DMS 273 treated with DMSO at 0.1 percent for 48 hours (cell line): Measurements from ENCODE around the gene MYLK.

Experiments
- DNase-seq: peaks from one replicate; lab custom pipeline; 2025; lab: John Stamatoyannopoulos, UW

The MYLK gene

GRCh38 chr3:123769356-123769743 is 114.8 kb downstream of the MYLK start:
- DNase-seq, result no peak

DNA sequence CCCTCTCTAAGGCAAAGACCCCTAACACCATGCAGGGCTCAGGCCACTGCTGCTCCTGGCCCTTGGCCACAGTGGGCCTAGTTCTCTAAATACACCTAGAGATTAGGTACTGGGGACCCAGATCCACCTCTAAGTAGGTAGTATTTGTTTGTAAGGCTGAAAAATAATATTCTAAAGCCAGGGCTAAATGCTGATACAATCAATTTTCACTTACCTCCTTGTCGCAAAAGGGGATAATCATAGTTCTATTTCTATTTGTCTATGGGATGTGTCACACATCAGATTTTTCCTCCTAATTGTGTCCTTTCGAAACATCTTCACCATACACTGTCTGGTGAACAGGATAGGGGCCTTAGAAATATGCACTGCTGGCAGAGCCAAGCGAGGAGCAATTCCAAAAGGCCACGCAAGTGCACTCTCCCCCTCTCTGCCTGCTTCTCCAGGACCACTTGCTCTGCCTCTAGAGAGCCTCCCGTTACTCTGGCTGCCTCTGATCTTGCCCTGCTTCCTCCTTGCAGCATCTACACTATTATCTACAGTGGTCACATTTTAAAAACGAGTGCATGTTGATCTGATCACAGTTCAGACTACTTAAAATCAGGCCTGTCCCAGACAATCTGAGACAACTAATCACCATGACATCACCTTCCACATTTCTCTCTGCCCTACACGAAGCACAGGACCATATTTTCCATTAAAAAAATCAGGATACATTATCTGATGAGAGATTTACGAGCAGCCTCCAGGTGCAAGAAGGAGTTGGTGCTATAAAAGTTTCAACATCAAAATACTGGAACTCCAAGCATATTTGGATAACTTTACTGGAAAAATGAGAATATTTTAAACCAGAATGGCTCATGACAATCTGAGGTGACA is 115.4 kb downstream of the MYLK start:
- DNase-seq, result no peak

DNA sequence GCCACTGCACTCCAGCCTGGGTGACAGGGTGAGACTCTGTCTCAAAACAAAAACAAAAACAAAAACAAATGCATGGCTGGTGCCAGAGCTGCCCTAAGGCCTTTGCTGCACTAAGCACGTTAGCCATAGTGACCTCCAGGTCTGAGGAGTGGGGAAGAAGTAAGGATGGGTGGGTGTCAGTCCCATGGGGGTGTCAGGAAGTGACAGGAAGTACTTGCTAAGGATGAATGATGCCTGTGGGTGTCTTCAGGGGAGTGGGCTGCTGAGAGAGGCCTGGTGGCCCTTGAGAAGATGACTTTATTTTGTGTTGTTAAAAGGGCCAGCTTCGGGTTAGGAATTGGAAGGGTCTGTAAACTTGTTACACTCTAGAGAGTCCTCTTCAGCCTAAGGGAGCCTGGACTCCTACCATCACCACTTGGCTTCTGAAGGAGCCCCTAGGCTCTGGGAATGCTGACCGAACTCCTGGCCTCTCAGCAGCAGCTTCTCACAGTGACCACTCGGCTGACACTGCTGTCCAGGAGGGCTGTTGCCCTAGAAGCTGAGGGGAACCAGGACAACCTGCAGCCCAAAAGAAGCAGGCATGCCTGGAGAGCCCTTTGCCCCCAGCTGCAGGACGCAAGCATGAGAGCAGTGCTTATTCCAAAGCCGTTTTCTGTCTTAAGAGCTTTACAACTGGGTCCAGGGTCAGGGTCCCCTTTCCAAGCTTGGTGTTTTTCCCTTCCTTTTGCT is 116.4 kb downstream of the MYLK start:
- no peak for DNase-seq

- DNase-seq, result no peak
These were observed 117.1 kb downstream of the MYLK start for GRCh38 chr3:123767009-123767372.

DNA sequence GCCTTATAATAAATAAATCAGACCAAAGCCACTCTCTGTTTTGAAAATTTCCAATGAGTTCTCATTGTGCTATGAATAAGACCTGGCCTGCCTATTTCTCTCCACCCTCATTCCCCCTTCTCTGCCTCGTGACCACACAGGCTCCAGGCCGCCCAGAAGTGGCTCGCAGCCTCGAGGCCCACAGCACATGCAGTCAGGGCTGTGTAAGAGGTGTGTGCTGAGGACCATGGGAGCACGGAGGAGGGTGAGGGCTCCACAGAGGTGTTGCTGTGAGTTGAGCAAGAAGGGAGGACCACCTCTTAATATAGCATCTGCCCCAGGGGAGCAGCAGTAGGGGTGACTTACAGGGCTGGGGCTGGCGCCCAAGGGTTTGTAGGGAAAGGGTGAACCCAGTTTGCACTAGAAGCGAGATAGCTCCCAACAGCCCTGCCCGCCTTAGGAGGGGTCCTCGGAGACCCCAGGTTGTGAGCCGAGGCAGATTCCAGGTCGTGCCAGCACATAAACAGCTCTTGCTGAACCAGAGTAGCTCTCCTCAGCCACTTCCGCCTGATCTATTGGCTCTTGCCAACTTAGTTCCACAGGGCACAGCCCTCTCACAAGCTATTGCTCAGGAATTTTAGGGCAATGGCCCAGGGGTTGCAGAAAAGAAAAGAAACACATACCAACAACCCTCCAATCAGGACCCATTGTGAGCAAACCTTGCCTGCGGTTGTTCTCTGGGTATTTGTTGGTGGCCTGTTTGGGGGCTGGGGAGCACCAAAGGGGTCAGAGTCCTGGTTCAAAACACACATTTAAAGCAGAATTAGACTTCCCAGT is 117.7 kb downstream of the MYLK start:
- DNase-seq, result no peak

DNA sequence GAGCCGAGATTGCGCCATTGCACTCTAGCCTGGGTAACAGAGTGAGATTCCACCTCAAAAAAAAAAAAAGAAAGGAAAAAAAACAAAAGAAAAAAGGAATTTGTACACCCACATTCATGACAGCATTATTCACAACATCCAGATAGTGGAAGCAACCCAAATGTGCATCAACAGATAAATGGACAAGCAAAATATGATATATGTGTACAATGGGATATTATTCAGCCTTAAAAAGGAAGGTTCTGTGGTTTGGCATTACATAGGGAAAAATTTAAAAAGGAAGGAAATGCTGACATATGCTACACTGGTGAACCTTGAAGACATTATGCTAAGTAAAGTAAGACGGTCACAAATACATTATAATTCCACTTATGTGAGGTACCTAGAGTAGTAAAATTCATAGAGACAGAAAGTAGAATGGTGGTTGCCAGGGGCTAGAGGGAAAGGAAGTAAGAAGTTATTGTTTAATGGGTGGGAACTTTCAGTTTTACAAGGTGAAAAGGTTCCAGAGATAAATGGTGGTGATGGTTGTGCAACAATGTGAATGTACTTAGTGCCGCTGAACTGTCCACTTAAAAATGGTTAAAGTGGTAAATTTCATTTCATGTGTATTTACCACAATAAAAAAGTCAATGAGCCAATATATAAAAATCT is 118.5 kb downstream of the MYLK start:
- DNase-seq, result no peak

DNA sequence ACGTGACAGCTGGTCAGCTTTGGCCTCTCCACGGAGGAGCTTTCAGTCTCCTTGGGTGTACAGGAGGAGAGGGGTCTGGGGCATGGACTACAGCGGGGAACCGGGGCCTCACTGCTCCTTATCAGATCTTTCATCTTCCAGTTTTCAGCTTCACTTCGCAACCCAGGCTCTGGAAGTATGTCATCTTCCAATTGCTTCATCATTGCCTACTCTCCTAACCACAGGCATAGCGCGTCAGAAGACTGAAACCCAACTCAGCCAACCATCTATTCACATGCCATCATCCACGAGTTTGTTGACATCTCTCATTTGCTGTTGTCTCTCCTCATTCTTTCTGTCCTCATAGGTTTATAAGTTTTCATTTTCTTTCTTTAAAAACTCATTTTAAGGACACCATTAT is 119.5 kb downstream of the MYLK start:
- no peak for DNase-seq

GRCh38 chr3:123762805-123763204 is 121.3 kb downstream of the MYLK start:
- DNase-seq, result no peak

DNA sequence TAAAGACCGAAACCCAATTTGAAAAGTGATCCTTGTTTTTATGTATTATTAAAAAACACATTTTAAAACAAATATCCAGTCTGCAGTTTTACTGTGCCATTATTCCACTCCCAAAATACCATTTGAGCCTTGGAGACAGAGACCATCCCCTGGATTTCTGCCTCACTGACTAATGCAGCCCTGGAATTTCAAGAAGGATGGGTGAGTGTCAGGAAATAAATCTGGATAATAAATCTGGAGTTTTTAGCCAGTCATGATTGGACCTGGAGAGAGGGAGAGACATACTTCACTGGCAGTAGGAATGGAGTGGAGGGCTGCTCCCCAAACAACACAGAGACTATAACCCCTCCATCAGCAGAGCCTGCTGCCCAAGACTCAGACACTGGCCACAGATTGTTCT is 123.3 kb downstream of the MYLK start:
- no peak for DNase-seq

DNA sequence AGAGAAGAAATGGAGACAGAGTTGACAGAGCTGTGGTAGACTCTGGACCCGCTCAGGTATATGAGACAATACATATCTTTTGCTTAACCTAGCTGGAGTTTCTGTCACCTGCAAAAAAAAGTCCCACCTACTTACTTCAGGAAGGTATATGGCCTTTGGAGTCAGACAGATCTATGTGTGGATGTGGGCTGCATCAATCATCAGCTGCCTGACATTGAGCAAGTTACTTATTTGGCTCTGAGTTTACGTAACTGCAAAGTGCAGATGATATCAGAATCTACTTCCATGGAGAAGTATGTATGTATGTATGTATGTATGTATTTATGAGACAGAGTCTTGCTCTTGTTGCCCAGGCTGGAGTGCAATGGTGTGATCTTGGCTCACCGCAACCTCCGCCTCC is 124.3 kb downstream of the MYLK start:
- DNase-seq, result no peak

- no peak for DNase-seq
These were observed 124.8 kb downstream of the MYLK start for GRCh38 chr3:123759311-123759710.

DNA sequence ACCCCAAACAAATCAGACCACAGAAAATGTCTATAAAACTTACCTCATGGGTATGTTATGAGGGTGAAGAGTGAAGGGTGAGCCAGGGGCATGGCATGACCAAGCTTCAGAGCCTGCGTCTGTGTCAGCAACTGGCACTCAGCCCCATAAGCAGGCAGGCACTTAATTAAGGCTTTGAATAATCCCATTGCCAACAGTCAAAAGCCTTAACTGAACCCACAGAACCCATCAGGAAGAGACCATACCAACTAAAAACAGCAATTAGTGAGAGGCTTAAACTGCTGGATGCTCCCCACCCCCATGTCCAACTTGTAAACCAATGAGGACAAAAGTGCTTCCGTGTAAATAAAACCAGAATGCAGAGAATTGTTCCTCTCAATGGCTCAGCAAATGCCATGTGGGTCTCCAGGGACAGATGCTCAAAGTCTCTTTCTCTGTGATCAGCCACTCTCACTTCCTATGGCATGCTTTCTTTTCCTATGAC is 126.0 kb downstream of the MYLK start:
- no peak for DNase-seq

GRCh38 chr3:123757281-123757940 is 126.7 kb downstream of the MYLK start:
- no peak for DNase-seq

- no peak for DNase-seq
These were observed 128.6 kb downstream of the MYLK start for GRCh38 chr3:123755501-123755900.

DNA sequence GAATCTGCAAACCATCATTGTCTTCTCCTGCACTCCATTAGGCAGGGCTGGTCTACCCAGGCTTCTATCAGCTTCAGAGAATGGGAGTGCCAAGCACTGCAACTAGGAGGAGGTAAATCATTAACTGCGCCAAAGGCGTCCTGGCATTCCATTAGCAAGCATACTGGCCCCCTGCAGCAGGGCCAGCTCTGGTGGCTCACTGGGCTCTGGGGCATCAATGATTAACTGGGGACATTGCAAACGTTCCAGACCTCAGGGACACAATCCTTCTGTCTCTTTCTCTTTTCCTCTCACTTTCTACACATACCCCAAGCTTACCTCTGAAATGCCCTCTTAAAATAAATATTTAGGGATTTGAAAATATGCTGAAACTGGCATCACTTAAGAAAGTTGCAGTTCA is 129.0 kb downstream of the MYLK start:
- DNase-seq, result no peak

- no peak for DNase-seq
These were observed 130.8 kb downstream of the MYLK start for GRCh38 chr3:123753286-123753685.

- DNase-seq, result no peak
These were observed 131.9 kb downstream of the MYLK start for GRCh38 chr3:123752228-123752627.

DNA sequence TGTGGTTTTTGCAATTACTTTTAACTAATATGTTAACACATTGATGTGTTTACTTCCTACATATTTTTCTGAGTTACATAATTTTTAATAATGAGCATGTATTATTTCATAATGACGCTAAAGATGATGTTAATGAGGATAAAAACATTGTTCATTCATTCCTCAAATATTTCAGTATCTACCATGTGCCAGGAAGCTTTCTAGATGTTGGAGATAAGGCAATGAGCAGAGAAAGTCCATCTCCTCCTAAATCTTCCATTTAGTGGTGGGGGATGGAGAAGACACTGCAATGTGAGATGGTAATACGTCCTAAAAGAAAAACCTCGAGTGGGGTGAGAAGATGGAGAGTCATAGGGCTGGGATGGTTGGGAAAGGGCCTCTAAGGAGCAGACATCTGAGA is 132.7 kb downstream of the MYLK start:
- DNase-seq, result no peak

GRCh38 chr3:123750659-123751420 is 133.3 kb downstream of the MYLK start:
- DNase-seq, result no peak

DNA sequence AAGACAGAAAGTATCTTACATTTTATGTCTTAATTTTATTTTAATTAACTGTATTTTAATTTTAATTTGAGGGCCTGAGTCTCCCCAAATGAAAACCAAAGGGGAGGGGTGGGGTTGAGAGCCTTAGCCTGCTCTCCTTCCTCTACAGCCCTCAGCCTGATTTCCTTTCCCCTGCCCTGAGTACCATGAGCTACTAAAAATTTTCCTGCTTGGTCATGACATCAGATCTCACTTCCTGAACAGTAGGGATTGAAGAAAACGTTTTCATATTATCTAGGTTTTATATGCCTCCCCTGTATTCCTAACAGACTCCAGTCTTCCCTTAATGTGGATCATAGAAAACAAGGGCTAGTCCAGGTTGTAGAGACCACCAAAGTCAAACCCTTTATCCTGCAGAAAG is 133.9 kb downstream of the MYLK start:
- DNase-seq, result no peak

- DNase-seq, result no peak
These were observed 134.4 kb downstream of the MYLK start for GRCh38 chr3:123749711-123750110.
